B cell (primary cell): ENCODE results near the gene SLC18A3.

Experiments used
- CTCF ChIP-seq: fragments of 200-600 bp; IDR thresholded peaks from one replicate; pipeline ENCODE4 v1.8.0; 2022; ENCODE audit warnings: antibody characterized with exemption, mild to moderate bottlenecking
- EZH2 ChIP-seq: IDR thresholded peaks from 2 replicates; pipeline ENCODE4 v1.6.1; 2012; ENCODE audit warnings: borderline replicate concordance, low read depth, mild to moderate bottlenecking, moderate library complexity, low read length; ENCODE audit not compliant: insufficient read depth, poor library complexity, severe bottlenecking

GRCh38 chr10:49571388-49571787 lies 38.7 kb upstream of the SLC18A3 start:
- TF ChIP-seq CTCF (no peak), EZH2 (no peak)
